SK-N-SH (cell line): ENCODE results near the gene BLID.

ENCODE experiments used
- EZH2phosphoT487 ChIP-seq: fragments of 200-600 bp; sonication (generic); IDR thresholded peaks from 2 replicates; pipeline ENCODE4 v1.6.1; 2017; ENCODE audit warnings: low read depth, mixed run types, mild to moderate bottlenecking, antibody characterized with exemption, moderate library complexity, borderline replicate concordance
- TF ChIP-seq, protein P1 (sequence below): fragments of 200-600 bp; sonication (generic); IDR thresholded peaks from 2 replicates; pipeline ENCODE4 v1.6.1; 2017; ENCODE audit warnings: antibody characterized with exemption, mild to moderate bottlenecking, moderate library complexity

DNA sequence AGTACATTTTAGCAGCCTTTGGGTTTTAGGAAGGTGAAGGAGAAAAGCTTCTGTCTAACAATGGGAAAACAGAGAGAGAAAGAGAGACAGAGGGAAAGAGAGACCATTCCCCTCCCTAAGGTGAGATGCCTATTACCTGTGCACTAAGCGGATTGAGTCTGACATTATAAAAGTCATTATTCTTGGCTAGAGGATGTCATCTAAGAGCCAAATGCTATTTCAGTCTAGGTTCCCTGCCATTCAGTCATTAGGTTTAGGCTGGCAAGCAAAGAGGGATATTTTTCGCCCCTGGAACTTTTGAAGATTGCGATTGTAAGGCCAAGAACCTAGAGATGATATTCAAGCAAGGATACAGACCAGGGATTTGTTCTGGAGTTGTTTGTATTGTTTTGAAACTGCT is 7.2 kb downstream of the BLID start:
- no peak for TF ChIP-seq EZH2phosphoT487
- TF ChIP-seq, protein P1, sequence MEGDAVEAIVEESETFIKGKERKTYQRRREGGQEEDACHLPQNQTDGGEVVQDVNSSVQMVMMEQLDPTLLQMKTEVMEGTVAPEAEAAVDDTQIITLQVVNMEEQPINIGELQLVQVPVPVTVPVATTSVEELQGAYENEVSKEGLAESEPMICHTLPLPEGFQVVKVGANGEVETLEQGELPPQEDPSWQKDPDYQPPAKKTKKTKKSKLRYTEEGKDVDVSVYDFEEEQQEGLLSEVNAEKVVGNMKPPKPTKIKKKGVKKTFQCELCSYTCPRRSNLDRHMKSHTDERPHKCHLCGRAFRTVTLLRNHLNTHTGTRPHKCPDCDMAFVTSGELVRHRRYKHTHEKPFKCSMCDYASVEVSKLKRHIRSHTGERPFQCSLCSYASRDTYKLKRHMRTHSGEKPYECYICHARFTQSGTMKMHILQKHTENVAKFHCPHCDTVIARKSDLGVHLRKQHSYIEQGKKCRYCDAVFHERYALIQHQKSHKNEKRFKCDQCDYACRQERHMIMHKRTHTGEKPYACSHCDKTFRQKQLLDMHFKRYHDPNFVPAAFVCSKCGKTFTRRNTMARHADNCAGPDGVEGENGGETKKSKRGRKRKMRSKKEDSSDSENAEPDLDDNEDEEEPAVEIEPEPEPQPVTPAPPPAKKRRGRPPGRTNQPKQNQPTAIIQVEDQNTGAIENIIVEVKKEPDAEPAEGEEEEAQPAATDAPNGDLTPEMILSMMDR, result no peak
